Effector CD8-positive, alpha-beta T cell (primary cell): ENCODE data around the gene REV3L.
A peak's percentile ranks its signal among the peaks of the same experiment; 100 is the strongest.
"Not testable (repeated sequence)": the region's sequence is repeated elsewhere in the genome, so short reads cannot be mapped to it uniquely, and the experiment has no call there.

Experiments
- DNase-seq: peaks from one replicate; lab custom pipeline; 2025; lab: John Stamatoyannopoulos, UW

Gene REV3L

GRCh38 chr6:111260570-111261298 is 222.3 kb downstream of the REV3L start:
- no peak for DNase-seq

GRCh38 chr6:111259089-111259831 is 223.8 kb downstream of the REV3L start:
- peak; percentile 98 for DNase-seq

DNA sequence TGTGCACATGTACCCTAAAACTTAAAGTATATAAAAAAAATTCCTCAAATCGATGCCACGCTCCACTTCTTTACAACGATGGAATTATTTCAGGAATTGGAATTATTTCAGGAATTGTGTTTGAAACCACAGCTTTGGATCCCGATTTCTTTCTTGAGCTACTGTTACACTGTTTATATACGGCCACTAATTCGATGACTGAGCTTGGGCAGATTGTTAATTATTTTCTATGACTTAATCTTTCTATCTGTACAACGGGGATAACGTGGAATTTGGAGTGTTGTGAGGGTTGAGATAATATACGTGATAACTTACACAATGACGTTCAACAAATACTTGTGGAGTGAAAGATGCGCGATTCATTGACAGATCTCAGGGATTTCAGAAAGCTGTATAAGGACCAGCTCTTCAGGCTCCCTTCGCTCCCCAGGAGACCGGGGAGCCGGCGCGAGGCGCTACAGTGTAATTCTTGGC is 224.4 kb downstream of the REV3L start:
- no peak for DNase-seq

- no peak for DNase-seq
Measured at GRCh38 chr6:111258010-111258409, 225.0 kb downstream of the REV3L start.

DNA sequence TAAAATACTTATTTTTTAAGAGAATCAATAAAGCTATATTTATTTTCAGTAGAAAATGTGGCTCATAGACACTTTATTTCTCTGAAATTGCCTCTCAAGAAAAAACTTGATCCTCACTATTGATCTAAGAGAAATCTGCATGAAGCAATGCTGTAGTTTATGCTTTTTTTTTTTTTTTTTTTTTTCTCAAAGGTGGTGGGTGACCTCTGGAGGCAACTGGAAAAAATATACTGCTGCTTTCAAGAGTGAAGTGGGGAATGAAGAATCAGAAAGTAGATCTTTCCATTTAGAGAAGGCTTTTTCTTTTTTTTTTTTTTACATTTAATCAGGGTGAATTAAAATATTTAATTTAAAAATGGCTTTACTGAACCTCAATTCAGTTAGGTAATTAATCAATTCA is 226.4 kb downstream of the REV3L start:
- no peak for DNase-seq

DNA sequence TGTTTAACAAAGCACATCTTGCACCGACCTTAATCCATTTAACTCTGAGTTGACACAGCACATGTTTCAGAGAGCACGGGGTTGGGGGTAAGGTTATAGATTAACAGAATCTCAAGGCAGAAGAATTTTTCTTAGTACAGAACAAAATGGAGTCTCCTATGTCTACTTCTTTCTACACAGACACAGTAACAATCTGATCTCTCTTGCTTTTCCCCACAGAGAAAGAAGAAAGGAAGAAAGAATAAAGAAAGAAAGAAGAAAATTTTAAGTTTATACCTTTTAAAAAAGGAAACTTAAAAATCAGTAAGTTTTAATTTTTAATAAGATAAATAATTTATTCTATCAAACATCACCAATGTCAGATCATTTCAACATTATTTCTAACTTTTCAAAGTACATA is 227.2 kb downstream of the REV3L start:
- not testable (repeated sequence) for DNase-seq

DNA sequence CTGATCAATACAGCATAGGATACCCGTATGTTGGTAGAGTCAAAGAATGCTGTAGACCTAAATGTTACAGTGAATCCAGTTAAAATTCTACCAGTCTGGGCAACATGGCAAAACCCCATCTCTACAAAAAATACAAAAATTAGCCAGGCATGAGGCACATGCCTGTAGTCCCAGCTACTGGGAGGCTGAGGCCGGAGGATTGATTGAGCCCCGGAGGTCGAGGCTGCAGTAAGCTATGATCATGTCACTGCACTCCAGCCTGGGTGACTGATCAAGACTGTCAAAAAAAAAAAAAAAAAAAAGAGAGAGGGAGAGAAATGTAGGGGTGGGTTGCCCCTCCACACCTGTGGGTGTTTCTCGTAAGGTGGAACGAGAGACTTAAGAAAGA is 228.2 kb downstream of the REV3L start:
- DNase-seq = no peak

DNA sequence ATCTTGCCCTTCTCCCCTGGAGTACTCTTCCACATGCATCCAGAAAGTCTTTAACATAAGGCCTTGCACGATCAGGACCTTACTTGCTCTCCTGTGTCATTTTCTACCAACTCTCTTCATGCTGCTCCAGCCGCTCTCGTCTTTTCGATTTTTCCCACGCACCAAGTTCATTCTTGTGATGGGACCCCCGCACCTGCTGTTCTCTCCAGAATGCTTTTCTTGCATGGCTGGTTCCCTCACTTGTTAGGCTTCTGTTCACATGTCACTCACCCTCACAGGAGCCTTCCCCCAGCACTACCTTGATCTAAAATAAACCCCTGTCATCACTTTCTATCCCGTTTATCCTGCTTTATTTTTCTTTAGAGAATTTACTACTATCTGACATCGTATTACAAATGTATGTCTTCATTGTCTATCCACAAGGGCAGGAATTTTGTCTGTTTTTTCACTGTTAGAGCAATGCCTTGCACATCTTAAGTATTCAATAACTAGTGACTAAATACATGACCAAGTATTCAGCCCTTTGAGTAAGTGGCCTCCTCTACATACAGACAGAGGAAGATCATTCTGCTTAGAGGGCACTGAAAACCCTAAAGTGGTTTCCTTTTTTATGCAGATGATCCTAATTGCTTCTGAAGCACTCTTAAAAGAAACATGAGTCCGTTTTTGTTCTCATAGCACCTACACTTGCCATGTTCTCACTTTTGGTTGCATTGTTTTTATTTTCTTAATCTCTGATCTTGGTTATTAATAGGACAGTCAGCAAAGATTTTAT is 228.8 kb downstream of the REV3L start:
- no peak for DNase-seq

DNA sequence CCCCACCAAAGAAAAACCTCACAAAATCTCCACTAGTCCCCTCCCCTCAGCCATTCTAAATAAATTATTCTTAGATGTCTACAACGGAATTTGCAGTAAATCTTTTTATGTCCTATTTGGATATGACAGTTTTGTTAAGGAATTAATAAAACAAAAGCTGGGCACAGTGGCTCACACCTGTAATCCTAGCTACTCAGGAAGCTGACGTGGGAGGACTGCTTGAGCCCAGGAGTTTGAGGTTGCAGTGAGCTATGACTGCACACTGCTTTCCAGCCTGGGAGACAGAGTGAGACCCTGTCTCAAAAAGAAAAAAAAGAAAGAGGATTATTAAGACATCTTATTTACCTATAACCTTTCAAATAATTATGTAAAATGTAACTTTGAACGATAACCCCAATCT is 230.3 kb downstream of the REV3L start:
- DNase-seq = no peak

DNA sequence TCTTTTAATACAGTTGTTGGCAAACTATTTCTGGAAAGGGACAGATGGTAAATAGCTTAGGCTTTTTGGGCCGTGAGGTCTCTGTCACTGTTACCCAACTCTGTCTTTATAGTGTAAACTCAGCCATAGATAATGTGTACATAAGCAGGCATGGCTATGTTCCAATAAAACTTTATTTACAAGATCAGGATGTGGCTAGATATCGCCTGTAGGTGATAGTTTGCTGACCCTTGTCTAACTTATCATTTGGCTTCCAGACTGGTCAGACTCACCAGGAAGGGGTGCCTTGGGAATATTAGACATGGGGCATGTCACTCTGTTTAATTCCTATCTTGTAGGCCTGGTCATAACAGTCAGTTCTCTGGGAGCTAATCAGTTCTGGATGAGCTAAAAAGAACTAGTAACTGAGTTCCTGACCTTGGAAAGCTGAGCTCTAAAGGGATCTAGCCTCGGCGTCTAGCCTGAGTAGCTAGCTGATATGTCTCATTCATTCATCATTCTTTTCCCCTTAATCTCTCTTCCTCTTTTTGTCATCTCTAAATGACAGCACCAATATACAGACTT is 232.1 kb downstream of the REV3L start:
- no peak for DNase-seq
